ENCODE results near the gene NAIF1.

GRCh38 chr9:128024761-128025308 is 42.3 kb downstream of the NAIF1 start:
- TF ChIP-seq POLR2A (IDR thresholded peaks at IDR 0.05; ENCODE audit: low read length) (no peak), GATA1 (IDR thresholded peaks at IDR 0.05; ENCODE audit: low read depth, low read length) (no peak)

Measured in erythroblast (primary cell).